Measurements from ENCODE around the gene SCYL3.

Gene SCYL3, protein sequence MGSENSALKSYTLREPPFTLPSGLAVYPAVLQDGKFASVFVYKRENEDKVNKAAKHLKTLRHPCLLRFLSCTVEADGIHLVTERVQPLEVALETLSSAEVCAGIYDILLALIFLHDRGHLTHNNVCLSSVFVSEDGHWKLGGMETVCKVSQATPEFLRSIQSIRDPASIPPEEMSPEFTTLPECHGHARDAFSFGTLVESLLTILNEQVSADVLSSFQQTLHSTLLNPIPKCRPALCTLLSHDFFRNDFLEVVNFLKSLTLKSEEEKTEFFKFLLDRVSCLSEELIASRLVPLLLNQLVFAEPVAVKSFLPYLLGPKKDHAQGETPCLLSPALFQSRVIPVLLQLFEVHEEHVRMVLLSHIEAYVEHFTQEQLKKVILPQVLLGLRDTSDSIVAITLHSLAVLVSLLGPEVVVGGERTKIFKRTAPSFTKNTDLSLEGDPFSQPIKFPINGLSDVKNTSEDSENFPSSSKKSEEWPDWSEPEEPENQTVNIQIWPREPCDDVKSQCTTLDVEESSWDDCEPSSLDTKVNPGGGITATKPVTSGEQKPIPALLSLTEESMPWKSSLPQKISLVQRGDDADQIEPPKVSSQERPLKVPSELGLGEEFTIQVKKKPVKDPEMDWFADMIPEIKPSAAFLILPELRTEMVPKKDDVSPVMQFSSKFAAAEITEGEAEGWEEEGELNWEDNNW

DNA sequence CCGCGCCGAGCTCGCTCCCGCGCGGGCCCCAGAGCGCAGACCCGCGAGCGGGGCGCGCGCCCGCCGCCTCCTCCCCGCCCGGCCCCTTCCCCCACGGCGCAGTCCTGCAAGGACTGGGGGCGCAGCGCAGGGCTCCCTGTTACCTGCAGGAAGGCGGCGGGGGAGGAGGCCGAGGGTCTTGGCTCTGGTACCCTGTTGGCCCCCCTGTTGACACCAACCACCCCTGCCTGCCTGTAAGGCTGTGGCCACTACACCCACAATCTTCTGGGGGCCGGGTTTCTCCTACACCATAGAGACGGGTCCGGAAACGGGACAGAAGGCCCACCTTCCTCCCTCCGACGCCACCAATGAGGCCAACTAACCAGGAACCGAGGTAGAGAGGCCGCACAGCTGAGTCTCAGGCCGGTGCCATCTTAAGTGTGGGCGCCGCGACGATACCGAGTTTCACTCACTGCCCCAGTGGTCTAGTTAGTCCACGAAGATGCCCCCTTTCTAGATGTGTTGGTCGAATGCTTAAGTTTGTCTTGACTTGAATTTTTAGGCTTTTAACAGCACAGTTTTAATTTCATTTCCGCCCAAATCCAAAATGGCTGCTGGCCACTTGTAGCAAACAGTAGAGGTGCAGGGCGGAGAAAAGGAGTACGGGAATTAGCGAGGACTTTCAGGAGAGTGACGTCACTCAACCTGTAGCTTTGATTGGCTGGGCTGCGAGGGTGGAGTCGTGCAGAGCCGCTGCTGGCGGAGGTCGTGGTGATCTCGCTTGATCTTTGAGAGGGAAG, at the start of gene SCYL3:
Gene SCYL3, minus strand, starts transcription at position 252 of the 779 bp plus-strand sequence. CDS start 5,056 bp downstream, outside the sequence.
- POLR2A ChIA-PET = interaction anchor here (0.7 to 2.1 kb wide), 13 partner anchors 9 to 638 kb away, joined by 3 to 11 read pairs (median 4); partner anchors contain the start of genes GORAB, KIFAP3 and METTL18
- CTCF ChIA-PET = interaction anchor here (0.6 kb wide), 1 partner anchor 52 kb away, joined by 7 read pairs; no protein-coding TSS in a partner anchor
- peak; percentile 97 for DNase-seq (ENCODE audit: extremely low spot score)
- TF ChIP-seq BHLHE40 (IDR thresholded peaks at IDR 0.05; ENCODE audit: borderline replicate concordance) = no peak
- TF ChIP-seq LEF1 (IDR thresholded peaks at IDR 0.05; ENCODE audit: borderline replicate concordance) = 0 out of 2 replicates have a peak, but pooled peaks have one; percentile 42
- TF ChIP-seq FOXA1 (IDR thresholded peaks at IDR 0.05) = no peak
- no peak for TF ChIP-seq ZNF384 (IDR thresholded peaks at IDR 0.05)
- TF ChIP-seq SUZ12 (IDR thresholded peaks at IDR 0.05) = no peak
- TF ChIP-seq CTBP1 (IDR thresholded peaks at IDR 0.05; ENCODE audit: borderline replicate concordance) = no peak
- TF ChIP-seq FOXK2 (IDR thresholded peaks at IDR 0.05) = 0 out of 2 replicates have a peak, but pooled peaks have one; percentile 22
- TF ChIP-seq L3MBTL2 (conservative IDR thresholded peaks at IDR 0.05) = no peak
- TF ChIP-seq TARDBP (IDR thresholded peaks at IDR 0.05) = no peak
- peak; percentile 14; the same call in 1 of the 2 replicates for TF ChIP-seq FOXM1 (IDR thresholded peaks at IDR 0.05; ENCODE audit: borderline replicate concordance)
- no peak for TF ChIP-seq ARNT (IDR thresholded peaks at IDR 0.05)
- TF ChIP-seq, protein P1, sequence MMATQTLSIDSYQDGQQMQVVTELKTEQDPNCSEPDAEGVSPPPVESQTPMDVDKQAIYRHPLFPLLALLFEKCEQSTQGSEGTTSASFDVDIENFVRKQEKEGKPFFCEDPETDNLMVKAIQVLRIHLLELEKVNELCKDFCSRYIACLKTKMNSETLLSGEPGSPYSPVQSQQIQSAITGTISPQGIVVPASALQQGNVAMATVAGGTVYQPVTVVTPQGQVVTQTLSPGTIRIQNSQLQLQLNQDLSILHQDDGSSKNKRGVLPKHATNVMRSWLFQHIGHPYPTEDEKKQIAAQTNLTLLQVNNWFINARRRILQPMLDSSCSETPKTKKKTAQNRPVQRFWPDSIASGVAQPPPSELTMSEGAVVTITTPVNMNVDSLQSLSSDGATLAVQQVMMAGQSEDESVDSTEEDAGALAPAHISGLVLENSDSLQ (IDR thresholded peaks at IDR 0.05) = peak; percentile 91
- no peak for TF ChIP-seq SP1 (IDR thresholded peaks at IDR 0.05)
- TF ChIP-seq HDGF (IDR thresholded peaks at IDR 0.05; ENCODE audit: borderline replicate concordance) = no peak
- peak; percentile 99 for TF ChIP-seq ELF4 (IDR thresholded peaks at IDR 0.05)
- peak; percentile 96 for TF ChIP-seq NFRKB (IDR thresholded peaks at IDR 0.05)

DNA sequence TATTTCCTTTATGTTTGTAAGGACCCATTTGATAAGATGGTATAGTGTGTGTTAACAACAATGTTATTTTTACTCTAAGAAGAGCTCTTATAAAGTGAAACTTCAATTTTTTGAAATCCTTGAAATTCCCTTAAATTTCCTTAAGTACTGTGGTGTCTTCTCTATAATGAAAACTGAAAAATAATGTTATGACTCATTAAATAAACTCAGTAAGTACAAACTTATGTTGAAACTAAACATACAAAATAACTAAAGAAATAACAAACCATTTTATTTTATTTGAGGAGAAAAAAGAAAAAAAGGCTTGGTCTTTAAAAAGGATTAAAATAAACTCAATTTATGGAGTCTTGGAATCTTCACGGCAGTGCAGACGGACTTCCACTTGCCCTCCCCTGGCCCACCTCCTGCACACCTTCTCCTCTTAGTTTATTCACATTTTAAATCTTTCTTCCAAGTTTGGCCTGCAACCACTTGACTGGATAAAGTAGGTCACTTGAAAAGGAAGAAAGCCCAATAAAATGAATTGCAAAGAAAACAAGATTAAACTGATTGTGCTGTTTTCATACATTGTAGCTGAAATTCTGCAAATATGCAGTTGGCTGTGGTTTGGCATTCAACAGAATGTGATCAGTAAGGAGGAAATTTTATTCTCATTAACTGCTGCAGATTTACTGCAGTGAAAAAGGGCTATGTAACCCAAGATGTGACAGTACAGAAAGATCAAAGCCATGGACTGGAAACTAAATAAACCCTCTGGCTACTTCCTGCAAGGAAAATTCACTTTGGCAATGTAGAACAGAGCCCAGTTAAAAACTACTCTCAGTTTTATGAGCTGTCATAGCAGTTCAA, 48.5 kb upstream of the SCYL3 start:
- CTCF ChIA-PET = interaction anchor here (0.6 kb wide), 1 partner anchor 413 kb away, joined by 5 read pairs; no protein-coding TSS in a partner anchor

DNA sequence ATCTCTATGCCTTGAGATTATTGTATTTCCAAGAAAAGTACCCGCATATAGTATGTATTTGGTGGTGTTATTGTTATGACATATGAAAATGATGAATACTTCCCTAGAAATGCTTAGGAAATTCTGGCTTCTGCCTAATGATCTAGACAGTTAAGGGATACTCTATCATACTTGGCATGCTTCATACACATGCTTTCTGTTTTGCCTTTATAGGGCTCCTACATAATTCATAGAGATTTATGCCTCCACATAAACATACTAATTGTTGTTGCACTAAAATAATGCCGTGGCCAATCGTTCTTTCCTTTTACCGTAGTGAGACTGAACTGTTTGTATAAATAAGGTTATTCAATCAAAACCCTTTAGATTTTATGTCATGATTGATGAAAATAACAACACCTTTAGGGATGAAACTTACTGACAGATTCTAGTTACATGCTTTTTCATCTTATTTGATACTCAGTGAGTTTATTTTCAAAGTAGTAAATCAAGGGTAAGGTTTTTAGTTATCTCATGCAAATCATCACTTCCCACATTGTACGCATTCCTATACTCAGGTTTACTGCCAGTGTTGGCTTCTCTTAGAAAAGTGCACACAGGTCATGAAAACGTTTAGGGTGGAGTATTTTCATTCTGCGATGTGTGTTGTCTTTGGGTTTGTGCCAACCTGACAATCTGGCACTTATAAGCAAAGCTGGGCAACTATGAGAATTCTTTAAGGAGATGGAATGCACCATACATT, 40.5 kb upstream of the SCYL3 start:
- TF ChIP-seq LEF1 (IDR thresholded peaks at IDR 0.05; ENCODE audit: borderline replicate concordance) (no peak), SP1 (IDR thresholded peaks at IDR 0.05) (no peak), NFRKB (IDR thresholded peaks at IDR 0.05) (no peak), SUZ12 (IDR thresholded peaks at IDR 0.05) (no peak), FOXM1 (IDR thresholded peaks at IDR 0.05; ENCODE audit: borderline replicate concordance) (no peak), ARNT (IDR thresholded peaks at IDR 0.05) (no peak), FOXK2 (IDR thresholded peaks at IDR 0.05) (no peak), CTBP1 (IDR thresholded peaks at IDR 0.05; ENCODE audit: borderline replicate concordance) (peak; percentile 39; the same call in 1 of the 2 replicates), L3MBTL2 (conservative IDR thresholded peaks at IDR 0.05) (no peak), ZNF384 (IDR thresholded peaks at IDR 0.05) (no peak), TARDBP (IDR thresholded peaks at IDR 0.05) (no peak), FOXA1 (IDR thresholded peaks at IDR 0.05) (no peak), ELF4 (IDR thresholded peaks at IDR 0.05) (no peak), HDGF (IDR thresholded peaks at IDR 0.05; ENCODE audit: borderline replicate concordance) (no peak)
- TF ChIP-seq, protein P1 (IDR thresholded peaks at IDR 0.05) = peak; percentile 86
- DNase-seq (ENCODE audit: extremely low spot score) = peak; percentile 32
- ChIA-PET CTCF (no interaction called here), POLR2A (no interaction called here)

More for the DNA sequence above, 48.5 kb upstream of the SCYL3 start:
- POLR2A ChIA-PET = no interaction called here
- TF ChIP-seq SUZ12 (IDR thresholded peaks at IDR 0.05) (no peak), HDGF (IDR thresholded peaks at IDR 0.05; ENCODE audit: borderline replicate concordance) (no peak), FOXK2 (IDR thresholded peaks at IDR 0.05) (no peak), ELF4 (IDR thresholded peaks at IDR 0.05) (no peak), TARDBP (IDR thresholded peaks at IDR 0.05) (no peak), CTBP1 (IDR thresholded peaks at IDR 0.05; ENCODE audit: borderline replicate concordance) (no peak), NFRKB (IDR thresholded peaks at IDR 0.05) (no peak), BHLHE40 (IDR thresholded peaks at IDR 0.05; ENCODE audit: borderline replicate concordance) (no peak), FOXM1 (IDR thresholded peaks at IDR 0.05; ENCODE audit: borderline replicate concordance) (no peak), L3MBTL2 (conservative IDR thresholded peaks at IDR 0.05) (no peak), ZNF384 (IDR thresholded peaks at IDR 0.05) (no peak), ARNT (IDR thresholded peaks at IDR 0.05) (no peak), LEF1 (IDR thresholded peaks at IDR 0.05; ENCODE audit: borderline replicate concordance) (peak; percentile 100), SP1 (IDR thresholded peaks at IDR 0.05) (no peak), FOXA1 (IDR thresholded peaks at IDR 0.05) (no peak)
- TF ChIP-seq, protein P1 (IDR thresholded peaks at IDR 0.05) = peak; percentile 86
- DNase-seq (ENCODE audit: extremely low spot score) = peak; percentile 56
